Activated CD8-positive, alpha-beta memory T cell treated with anti-CD3 and anti-CD28 coated beads for 24 hours (primary cell): Measurements from ENCODE around the gene FNIP1.
A peak's percentile ranks its signal among the peaks of the same experiment; 100 is the strongest.
"Not testable (repeated sequence)": the region's sequence is repeated elsewhere in the genome, so short reads cannot be mapped to it uniquely, and the experiment has no call there.

Experiments used
- DNase-seq: peaks from one replicate; pipeline ENCODE4 v3.0.0-alpha.2; 2020

FNIP1 gene

GRCh38 chr5:131635684-131636572 is 160.9 kb downstream of the FNIP1 start:
- DNase-seq, result no peak

- DNase-seq, result peak; percentile 95
Observed at GRCh38 chr5:131634996-131635683, 161.7 kb downstream of the FNIP1 start, which contains the start of gene RAPGEF6. TSS of gene RAPGEF6 (minus strand) at chr5:131635229. CDS start at chr5:131635030, 199 bp downstream.

- no peak for DNase-seq
Observed at GRCh38 chr5:131634666-131634995, 162.2 kb downstream of the FNIP1 start.

- DNase-seq, result no peak
Observed at GRCh38 chr5:131634238-131634637, 162.6 kb downstream of the FNIP1 start.

GRCh38 chr5:131633830-131634229 is 163.0 kb downstream of the FNIP1 start:
- no peak for DNase-seq

- DNase-seq, result no peak
Observed at GRCh38 chr5:131630963-131631350, 165.9 kb downstream of the FNIP1 start.

- no peak for DNase-seq
Observed at GRCh38 chr5:131630208-131630962, 166.4 kb downstream of the FNIP1 start.

GRCh38 chr5:131628990-131629389 is 167.8 kb downstream of the FNIP1 start:
- DNase-seq, result no peak

GRCh38 chr5:131627207-131627865 is 169.5 kb downstream of the FNIP1 start:
- DNase-seq, result no peak

- no peak for DNase-seq
Observed at GRCh38 chr5:131622633-131623032, 174.2 kb downstream of the FNIP1 start.

- not testable (repeated sequence) for DNase-seq
Observed at GRCh38 chr5:131621164-131621563, 175.7 kb downstream of the FNIP1 start.

GRCh38 chr5:131619102-131619501 is 177.7 kb downstream of the FNIP1 start:
- DNase-seq, result no peak

GRCh38 chr5:131617140-131617822 is 179.5 kb downstream of the FNIP1 start:
- no peak for DNase-seq

- no peak for DNase-seq
Observed at GRCh38 chr5:131615957-131616356, 180.9 kb downstream of the FNIP1 start.

- DNase-seq, result no peak
Observed at GRCh38 chr5:131613423-131613822, 183.4 kb downstream of the FNIP1 start.

- DNase-seq, result no peak
Observed at GRCh38 chr5:131611064-131611381, 185.8 kb downstream of the FNIP1 start.

GRCh38 chr5:131610198-131611063 is 186.4 kb downstream of the FNIP1 start:
- no peak for DNase-seq

GRCh38 chr5:131609774-131610173 is 187.0 kb downstream of the FNIP1 start:
- DNase-seq, result no peak

- DNase-seq, result no peak
Observed at GRCh38 chr5:131608597-131608996, 188.2 kb downstream of the FNIP1 start.

GRCh38 chr5:131607903-131608540 is 188.8 kb downstream of the FNIP1 start:
- no peak for DNase-seq

- DNase-seq, result no peak
Observed at GRCh38 chr5:131607418-131607817, 189.4 kb downstream of the FNIP1 start.
